ENCODE results near the gene MRPS23.

The MRPS23 gene

DNA sequence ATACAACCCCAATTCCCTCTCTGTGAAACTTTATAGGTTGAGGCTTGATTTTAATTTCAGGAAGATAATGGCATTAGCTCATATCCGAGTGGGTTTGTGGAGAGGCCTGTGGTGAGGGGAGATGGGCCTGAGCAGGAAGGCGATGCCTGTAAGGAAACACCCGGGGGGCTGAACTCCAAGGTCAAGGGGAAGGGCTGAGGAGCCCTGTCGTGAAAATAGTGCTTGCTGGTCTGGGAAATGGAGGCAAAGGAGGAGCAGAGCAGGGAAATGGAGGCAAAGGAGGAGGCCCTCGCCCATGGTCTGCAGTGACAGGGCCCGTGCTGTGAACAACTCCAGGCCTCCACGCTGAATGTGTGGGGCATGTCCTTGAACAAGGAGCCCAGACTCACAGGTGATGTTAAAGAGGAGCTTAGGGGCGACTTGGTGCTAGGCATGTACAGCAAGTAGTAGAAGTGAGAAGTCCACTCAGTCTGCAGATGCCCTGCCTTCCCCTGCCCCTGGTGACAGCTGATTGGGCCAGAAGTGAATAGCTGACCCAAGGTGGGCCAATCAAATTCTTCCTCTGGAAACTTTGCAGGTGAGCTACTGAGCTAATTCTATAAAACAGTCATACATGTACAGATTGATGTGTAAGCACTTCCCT lies 38.1 kb downstream of the MRPS23 start (continued):
- TF ChIP-seq, protein P1, sequence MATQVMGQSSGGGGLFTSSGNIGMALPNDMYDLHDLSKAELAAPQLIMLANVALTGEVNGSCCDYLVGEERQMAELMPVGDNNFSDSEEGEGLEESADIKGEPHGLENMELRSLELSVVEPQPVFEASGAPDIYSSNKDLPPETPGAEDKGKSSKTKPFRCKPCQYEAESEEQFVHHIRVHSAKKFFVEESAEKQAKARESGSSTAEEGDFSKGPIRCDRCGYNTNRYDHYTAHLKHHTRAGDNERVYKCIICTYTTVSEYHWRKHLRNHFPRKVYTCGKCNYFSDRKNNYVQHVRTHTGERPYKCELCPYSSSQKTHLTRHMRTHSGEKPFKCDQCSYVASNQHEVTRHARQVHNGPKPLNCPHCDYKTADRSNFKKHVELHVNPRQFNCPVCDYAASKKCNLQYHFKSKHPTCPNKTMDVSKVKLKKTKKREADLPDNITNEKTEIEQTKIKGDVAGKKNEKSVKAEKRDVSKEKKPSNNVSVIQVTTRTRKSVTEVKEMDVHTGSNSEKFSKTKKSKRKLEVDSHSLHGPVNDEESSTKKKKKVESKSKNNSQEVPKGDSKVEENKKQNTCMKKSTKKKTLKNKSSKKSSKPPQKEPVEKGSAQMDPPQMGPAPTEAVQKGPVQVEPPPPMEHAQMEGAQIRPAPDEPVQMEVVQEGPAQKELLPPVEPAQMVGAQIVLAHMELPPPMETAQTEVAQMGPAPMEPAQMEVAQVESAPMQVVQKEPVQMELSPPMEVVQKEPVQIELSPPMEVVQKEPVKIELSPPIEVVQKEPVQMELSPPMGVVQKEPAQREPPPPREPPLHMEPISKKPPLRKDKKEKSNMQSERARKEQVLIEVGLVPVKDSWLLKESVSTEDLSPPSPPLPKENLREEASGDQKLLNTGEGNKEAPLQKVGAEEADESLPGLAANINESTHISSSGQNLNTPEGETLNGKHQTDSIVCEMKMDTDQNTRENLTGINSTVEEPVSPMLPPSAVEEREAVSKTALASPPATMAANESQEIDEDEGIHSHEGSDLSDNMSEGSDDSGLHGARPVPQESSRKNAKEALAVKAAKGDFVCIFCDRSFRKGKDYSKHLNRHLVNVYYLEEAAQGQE (tag by site-specific recombination; IDR thresholded peaks at IDR 0.05), result no peak
- TF ChIP-seq ZNF548 (tag by site-specific recombination; IDR thresholded peaks at IDR 0.05) (no peak), ZNF555 (tag by site-specific recombination; conservative IDR thresholded peaks at IDR 0.05) (no peak), ZNF530 (tag by site-specific recombination; IDR thresholded peaks at IDR 0.05; ENCODE audit: low read depth) (no peak), GFI1B (tag by site-specific recombination; IDR thresholded peaks at IDR 0.05) (no peak), ZNF768 (tag by site-specific recombination; IDR thresholded peaks at IDR 0.05) (no peak), ZNF560 (tag by site-specific recombination; IDR thresholded peaks at IDR 0.05; ENCODE audit: borderline replicate concordance) (no peak), ZNF76 (tag by site-specific recombination; IDR thresholded peaks at IDR 0.05; ENCODE audit: borderline replicate concordance, low read depth) (no peak), GLI2 (tag by site-specific recombination; IDR thresholded peaks at IDR 0.05; ENCODE audit: borderline replicate concordance, low read depth) (no peak), YY1 (tag by site-specific recombination; IDR thresholded peaks at IDR 0.05) (no peak), ZNF2 (tag by site-specific recombination; IDR thresholded peaks at IDR 0.05) (no peak), ZNF324 (tag by site-specific recombination; IDR thresholded peaks at IDR 0.05) (no peak), ZNF239 (tag by site-specific recombination; IDR thresholded peaks at IDR 0.05) (no peak), ZBTB1 (tag by site-specific recombination; IDR thresholded peaks at IDR 0.05) (no peak), ZFP37 (tag by site-specific recombination; IDR thresholded peaks at IDR 0.05) (no peak), ZNF416 (tag by site-specific recombination; IDR thresholded peaks at IDR 0.05) (no peak), ZNF23 (tag by site-specific recombination; IDR thresholded peaks at IDR 0.05; ENCODE audit: borderline replicate concordance) (no peak), ZBTB21 (tag by site-specific recombination; IDR thresholded peaks at IDR 0.05) (no peak; the same call in 1 of the 2 replicates), ZNF701 (tag by site-specific recombination; IDR thresholded peaks at IDR 0.05) (no peak)
- TF ChIP-seq, protein P2, sequence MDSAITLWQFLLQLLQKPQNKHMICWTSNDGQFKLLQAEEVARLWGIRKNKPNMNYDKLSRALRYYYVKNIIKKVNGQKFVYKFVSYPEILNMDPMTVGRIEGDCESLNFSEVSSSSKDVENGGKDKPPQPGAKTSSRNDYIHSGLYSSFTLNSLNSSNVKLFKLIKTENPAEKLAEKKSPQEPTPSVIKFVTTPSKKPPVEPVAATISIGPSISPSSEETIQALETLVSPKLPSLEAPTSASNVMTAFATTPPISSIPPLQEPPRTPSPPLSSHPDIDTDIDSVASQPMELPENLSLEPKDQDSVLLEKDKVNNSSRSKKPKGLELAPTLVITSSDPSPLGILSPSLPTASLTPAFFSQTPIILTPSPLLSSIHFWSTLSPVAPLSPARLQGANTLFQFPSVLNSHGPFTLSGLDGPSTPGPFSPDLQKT (IDR thresholded peaks at IDR 0.05; ENCODE audit: borderline replicate concordance, low read depth, low read length), result no peak
- TF ChIP-seq, protein P3, sequence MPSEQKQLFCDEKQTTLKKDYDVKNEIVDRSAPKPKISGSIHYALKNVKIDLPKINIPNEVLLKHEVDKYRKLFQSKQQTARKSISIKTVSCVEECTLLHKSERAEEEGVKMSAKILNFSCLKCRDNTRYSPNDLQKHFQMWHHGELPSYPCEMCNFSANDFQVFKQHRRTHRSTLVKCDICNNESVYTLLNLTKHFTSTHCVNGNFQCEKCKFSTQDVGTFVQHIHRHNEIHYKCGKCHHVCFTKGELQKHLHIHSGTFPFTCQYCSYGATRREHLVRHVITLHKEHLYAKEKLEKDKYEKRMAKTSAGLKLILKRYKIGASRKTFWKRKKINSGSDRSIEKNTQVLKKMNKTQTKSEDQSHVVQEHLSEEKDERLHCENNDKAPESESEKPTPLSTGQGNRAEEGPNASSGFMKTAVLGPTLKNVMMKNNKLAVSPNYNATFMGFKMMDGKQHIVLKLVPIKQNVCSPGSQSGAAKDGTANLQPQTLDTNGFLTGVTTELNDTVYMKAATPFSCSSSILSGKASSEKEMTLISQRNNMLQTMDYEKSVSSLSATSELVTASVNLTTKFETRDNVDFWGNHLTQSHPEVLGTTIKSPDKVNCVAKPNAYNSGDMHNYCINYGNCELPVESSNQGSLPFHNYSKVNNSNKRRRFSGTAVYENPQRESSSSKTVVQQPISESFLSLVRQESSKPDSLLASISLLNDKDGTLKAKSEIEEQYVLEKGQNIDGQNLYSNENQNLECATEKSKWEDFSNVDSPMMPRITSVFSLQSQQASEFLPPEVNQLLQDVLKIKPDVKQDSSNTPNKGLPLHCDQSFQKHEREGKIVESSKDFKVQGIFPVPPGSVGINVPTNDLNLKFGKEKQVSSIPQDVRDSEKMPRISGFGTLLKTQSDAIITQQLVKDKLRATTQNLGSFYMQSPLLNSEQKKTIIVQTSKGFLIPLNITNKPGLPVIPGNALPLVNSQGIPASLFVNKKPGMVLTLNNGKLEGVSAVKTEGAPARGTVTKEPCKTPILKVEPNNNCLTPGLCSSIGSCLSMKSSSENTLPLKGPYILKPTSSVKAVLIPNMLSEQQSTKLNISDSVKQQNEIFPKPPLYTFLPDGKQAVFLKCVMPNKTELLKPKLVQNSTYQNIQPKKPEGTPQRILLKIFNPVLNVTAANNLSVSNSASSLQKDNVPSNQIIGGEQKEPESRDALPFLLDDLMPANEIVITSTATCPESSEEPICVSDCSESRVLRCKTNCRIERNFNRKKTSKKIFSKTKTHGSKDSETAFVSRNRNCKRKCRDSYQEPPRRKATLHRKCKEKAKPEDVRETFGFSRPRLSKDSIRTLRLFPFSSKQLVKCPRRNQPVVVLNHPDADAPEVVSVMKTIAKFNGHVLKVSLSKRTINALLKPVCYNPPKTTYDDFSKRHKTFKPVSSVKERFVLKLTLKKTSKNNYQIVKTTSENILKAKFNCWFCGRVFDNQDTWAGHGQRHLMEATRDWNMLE (tag by site-specific recombination; conservative IDR thresholded peaks at IDR 0.05; ENCODE audit: low read depth), result no peak
- TF ChIP-seq, protein P4, sequence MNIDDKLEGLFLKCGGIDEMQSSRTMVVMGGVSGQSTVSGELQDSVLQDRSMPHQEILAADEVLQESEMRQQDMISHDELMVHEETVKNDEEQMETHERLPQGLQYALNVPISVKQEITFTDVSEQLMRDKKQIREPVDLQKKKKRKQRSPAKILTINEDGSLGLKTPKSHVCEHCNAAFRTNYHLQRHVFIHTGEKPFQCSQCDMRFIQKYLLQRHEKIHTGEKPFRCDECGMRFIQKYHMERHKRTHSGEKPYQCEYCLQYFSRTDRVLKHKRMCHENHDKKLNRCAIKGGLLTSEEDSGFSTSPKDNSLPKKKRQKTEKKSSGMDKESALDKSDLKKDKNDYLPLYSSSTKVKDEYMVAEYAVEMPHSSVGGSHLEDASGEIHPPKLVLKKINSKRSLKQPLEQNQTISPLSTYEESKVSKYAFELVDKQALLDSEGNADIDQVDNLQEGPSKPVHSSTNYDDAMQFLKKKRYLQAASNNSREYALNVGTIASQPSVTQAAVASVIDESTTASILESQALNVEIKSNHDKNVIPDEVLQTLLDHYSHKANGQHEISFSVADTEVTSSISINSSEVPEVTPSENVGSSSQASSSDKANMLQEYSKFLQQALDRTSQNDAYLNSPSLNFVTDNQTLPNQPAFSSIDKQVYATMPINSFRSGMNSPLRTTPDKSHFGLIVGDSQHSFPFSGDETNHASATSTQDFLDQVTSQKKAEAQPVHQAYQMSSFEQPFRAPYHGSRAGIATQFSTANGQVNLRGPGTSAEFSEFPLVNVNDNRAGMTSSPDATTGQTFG (tag by site-specific recombination; IDR thresholded peaks at IDR 0.05; ENCODE audit: borderline replicate concordance), result no peak
- TF ChIP-seq, protein P5, sequence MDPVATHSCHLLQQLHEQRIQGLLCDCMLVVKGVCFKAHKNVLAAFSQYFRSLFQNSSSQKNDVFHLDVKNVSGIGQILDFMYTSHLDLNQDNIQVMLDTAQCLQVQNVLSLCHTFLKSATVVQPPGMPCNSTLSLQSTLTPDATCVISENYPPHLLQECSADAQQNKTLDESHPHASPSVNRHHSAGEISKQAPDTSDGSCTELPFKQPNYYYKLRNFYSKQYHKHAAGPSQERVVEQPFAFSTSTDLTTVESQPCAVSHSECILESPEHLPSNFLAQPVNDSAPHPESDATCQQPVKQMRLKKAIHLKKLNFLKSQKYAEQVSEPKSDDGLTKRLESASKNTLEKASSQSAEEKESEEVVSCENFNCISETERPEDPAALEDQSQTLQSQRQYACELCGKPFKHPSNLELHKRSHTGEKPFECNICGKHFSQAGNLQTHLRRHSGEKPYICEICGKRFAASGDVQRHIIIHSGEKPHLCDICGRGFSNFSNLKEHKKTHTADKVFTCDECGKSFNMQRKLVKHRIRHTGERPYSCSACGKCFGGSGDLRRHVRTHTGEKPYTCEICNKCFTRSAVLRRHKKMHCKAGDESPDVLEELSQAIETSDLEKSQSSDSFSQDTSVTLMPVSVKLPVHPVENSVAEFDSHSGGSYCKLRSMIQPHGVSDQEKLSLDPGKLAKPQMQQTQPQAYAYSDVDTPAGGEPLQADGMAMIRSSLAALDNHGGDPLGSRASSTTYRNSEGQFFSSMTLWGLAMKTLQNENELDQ (tag by site-specific recombination; IDR thresholded peaks at IDR 0.05; ENCODE audit: low read depth), result no peak
- TF ChIP-seq, protein P6, sequence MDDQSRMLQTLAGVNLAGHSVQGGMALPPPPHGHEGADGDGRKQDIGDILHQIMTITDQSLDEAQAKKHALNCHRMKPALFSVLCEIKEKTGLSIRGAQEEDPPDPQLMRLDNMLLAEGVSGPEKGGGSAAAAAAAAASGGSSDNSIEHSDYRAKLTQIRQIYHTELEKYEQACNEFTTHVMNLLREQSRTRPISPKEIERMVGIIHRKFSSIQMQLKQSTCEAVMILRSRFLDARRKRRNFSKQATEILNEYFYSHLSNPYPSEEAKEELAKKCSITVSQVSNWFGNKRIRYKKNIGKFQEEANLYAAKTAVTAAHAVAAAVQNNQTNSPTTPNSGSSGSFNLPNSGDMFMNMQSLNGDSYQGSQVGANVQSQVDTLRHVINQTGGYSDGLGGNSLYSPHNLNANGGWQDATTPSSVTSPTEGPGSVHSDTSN (CRISPR knock-in tag; IDR thresholded peaks at IDR 0.05), result no peak
